ENCODE data around the gene FGF14.

Gene FGF14

GRCh38 chr13:101673360-101674105 lies 728.3 kb downstream of the FGF14 start:
- TF ChIP-seq, protein P1, sequence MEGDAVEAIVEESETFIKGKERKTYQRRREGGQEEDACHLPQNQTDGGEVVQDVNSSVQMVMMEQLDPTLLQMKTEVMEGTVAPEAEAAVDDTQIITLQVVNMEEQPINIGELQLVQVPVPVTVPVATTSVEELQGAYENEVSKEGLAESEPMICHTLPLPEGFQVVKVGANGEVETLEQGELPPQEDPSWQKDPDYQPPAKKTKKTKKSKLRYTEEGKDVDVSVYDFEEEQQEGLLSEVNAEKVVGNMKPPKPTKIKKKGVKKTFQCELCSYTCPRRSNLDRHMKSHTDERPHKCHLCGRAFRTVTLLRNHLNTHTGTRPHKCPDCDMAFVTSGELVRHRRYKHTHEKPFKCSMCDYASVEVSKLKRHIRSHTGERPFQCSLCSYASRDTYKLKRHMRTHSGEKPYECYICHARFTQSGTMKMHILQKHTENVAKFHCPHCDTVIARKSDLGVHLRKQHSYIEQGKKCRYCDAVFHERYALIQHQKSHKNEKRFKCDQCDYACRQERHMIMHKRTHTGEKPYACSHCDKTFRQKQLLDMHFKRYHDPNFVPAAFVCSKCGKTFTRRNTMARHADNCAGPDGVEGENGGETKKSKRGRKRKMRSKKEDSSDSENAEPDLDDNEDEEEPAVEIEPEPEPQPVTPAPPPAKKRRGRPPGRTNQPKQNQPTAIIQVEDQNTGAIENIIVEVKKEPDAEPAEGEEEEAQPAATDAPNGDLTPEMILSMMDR (conservative IDR thresholded peaks at IDR 0.05; ENCODE audit: low read depth, low read length), result no peak
- DNase-seq (ENCODE audit: low read depth), result no peak
- no peak overlapping the region for H3K4me3 ChIP-seq (ENCODE audit: low read depth, low read length)

DNA sequence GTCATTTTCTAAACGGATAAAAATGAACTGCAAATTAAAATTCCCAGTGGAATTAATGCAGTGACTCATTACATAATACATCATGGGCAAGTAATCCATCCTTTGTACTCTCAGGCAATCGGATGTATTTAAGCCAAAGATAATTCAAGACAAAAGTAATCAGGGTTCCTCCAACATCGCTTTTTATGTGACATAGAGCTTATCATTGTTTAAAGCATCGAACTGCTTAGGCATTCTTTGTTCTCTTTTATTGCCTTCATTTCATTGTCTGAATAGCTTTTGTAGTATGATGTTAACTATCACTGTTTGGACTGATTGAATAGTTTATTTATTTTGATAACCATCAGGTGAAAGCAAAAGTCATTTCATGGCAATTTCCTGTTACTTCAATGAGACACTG lies 740.0 kb downstream of the FGF14 start:
- H3K4me3 ChIP-seq (ENCODE audit: low read depth, low read length), result no peak overlapping the region
- no peak for DNase-seq (ENCODE audit: low read depth)
- TF ChIP-seq, protein P1 (conservative IDR thresholded peaks at IDR 0.05; ENCODE audit: low read depth, low read length), result no peak

All from choroid plexus epithelial cell (primary cell).